Neural cell (in vitro differentiated cells): ENCODE measurements around the gene MUL1.

Experiments used
- CTCF ChIP-seq: fragments of 450-650 bp; IDR thresholded peaks from 2 replicates; pipeline ENCODE4 v1.5.1; 2014; ENCODE audit warnings: antibody characterized with exemption, mild to moderate bottlenecking, moderate library complexity; ENCODE audit not compliant: poor library complexity, severe bottlenecking
- EZH2 ChIP-seq: fragments of 200-600, 300-800 bp; shearing (Covaris generic), sonication (generic); IDR thresholded peaks from 2 replicates; pipeline ENCODE4 v1.6.1; 2014; ENCODE audit warnings: antibody characterized with exemption, low read length, borderline replicate concordance, mild to moderate bottlenecking; ENCODE audit not compliant: insufficient read depth, poor library complexity, severe bottlenecking
- RAD21 ChIP-seq: fragments of 450-650 bp; conservative IDR thresholded peaks from 2 replicates; pipeline ENCODE4 v1.6.1; 2014; ENCODE audit warnings: antibody characterized with exemption, mild to moderate bottlenecking, moderate library complexity

GRCh38 chr1:20463502-20463901 is 44.4 kb downstream of the MUL1 start:
- no peak for TF ChIP-seq EZH2
- no peak for TF ChIP-seq CTCF
- no peak for TF ChIP-seq RAD21
